DMS153 (cell line): Measurements from ENCODE around the gene CNPPD1.

ENCODE experiments used
- DNase-seq: peaks from one replicate; lab custom pipeline; 2025; lab: John Stamatoyannopoulos, UW

The CNPPD1 gene

DNA sequence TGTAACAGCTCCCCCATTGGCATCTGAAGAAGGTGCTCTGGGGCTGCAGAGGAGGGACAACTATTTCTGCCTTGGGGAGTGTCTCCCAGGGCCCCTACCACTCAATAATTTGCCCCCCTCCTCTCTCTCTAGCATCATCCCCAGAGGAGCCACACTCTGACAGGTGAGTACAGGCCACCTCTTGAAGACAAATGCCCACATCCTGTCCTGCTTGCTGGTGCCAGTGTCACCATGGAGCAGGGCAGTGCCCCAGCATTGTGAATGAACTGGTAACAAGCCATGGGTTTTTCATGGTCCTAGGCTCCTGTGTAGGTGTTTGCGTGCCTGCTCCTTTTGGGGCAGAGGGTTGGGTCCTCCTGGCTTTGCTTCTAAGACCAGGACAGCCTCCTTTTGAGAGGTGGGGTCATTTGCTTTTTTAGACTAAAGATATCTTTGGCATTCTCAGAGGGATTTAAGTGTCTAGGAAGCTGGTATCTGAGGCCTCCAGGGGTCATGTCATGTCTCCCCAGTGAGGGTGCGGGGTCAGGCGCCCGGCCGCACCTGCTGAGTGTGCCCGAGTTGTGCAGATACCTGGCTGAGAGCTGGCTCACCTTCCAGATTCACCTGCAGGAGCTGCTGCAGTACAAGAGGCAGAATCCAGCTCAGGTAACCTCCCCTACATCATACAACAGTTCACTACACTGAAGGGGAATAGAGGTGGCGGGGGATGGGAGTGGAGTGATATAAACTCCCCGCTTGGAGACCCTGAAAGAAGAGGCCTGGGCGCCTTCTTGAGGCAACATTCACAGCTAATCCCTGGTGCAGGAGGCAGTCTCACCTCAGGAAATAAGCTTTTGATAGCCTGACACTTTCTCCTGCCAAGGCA, 3.1 kb upstream of the CNPPD1 start:
- DNase-seq: no peak

GRCh38 chr2:219178377-219179175, 1.9 kb upstream of the CNPPD1 start:
- no peak for DNase-seq

GRCh38 chr2:219177552-219178376, 1.0 kb upstream of the CNPPD1 start, which contains the start of gene RETREG2:
Gene RETREG2, plus strand, starts transcription at chr2:219178275. Its CDS starts 78 bp downstream, at chr2:219178353.
- DNase-seq: peak; percentile 77

DNA sequence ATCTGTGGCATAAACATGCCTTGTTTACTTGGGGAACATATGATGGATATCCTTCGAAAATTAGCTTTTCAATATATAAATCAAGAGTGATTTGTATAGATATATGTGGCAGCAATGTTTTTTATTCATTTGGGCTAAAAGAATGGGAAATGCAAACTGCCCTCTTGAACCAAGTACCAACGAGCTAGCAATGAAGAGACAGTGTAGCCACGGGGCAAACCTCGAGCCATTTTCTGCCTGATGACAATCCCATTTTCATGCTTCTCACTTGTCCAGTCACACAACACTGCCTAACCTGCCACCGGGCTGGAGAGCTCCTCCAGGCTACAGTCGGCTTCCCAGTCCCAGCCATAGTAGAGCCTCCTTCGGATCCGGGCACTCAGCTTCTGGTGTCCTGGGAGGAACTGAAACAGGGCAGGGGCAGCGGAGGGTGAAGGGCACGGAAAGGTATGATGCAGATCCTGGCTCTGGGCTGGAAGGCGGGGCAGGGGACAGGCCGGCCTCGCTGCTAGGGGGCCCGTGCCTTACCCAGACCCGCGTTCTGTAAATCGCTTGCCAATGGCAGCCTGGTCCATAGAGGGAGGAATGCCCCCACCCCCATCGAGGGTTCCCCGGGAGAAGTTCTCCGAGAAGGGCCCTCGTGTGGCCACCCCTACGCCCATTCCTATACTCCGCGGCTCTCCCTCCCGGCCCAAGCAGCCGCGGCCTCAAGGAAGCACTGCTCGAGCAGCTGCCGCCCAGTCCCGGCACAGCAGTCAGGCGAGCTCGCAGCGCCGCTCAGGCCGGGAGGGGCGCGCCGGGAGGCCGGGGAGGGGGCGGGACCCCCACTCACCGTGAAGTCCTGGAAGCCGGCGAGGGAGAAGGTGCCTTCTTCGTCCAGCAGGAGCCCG, 552 bp downstream of the CNPPD1 start:
- no peak for DNase-seq

GRCh38 chr2:219175486-219175885, 1.2 kb downstream of the CNPPD1 start:
- DNase-seq: no peak

- DNase-seq: no peak
These were observed 1.9 kb downstream of the CNPPD1 start for GRCh38 chr2:219174801-219175200.

DNA sequence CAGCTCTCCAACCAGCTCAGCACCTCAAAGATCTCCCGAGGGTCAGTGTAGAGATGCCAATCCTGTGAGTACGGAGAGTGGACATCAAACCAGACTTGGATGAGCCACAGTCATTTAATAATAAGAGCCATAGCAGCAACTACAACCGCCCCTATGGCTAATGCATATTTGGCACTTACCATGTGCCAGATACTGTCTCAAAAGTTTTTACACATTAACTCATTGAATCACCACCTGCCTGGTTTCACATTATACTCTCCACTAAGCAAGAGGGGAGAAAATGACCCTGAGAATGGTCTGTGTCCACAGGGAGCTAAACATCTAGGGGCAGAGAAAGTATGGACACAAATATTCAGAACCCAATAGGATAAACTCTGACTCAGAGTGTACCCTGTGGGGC, 2.6 kb downstream of the CNPPD1 start:
- no peak for DNase-seq

- DNase-seq: no peak
These were observed 3.5 kb downstream of the CNPPD1 start for GRCh38 chr2:219173176-219173575.

DNA sequence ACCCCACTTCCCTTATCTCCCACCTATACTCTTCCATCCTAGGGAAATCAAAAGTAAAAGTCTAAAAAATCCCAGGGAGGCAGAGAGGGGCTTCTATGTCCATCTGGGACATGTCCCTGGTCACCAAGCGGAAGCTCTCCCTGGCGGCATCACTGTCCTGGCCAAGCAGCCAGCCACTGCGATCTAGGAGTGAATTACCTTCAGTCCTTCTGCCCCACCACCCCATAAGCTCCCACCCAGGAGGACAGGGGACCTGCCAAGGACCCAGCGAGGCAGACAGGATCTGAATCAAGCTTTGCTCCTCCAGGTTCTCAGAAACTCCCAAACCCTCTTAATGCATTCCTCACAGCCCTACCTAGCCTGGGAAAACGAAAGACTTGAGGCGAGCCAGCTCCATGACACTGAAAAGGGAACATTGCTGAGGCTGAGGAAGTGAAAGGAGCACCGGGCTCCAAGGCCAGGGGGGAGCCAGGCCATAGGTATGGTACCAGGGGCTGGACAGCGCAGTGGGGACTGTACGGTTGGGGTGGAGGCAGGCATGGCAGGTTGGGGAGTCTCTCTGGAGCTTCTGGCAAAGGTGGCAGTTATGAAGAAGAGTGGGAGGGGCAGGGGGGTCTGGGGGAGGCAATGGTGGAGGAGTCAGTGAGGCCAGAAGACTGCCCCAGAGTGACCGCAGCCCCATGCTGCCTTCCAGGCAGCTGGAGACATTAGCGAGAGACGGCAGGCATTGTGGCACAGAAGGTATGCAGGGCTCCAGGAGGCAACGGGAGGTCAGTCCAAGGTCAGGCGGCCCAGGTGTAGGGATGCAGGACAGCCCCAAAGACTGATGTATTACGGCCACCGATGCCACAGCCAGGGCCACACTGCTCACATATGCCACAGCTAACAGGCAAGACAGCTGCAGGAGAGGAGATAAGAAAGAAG, 4.2 kb downstream of the CNPPD1 start:
- DNase-seq: no peak

- peak; percentile 14 for DNase-seq
These were observed 5.5 kb downstream of the CNPPD1 start for GRCh38 chr2:219171231-219171651.

DNA sequence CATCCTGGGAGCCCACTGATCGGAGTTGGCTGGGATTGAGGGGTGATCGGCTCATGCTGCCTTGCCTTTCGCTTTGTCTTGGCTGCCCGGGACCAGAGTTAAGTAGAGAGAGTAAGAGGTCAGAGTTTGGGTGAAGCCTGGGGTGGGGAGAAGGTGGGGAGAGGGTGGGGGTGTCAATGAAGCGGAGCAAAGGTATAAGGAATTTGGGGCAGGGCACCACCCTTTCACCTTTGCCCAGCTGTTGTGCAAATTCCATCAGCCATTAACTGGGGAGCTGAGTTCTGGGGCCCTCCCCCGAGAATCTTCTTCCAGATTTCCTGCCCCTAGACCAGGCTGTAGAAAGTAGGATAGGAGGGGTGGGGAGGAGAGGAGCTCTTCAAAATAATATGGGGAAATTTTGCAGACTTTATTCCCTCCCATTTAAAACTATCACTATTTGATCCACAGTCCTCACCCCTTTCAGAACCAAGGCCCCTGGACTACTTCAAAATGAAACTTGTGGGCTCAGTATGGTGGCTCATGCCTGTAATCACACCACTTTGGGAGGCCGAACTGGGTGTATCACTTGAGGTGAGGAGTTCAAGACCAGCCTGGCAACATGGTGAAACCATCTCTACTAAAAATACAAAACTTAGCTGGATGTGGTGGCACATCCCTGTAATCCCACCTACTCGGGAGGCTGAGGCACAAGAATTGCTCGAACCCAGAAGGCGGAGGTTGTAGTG, 6.6 kb downstream of the CNPPD1 start, which contains the start of gene SLC23A3:
SLC23A3 (minus strand) TSS at position 100 of the 725 bp plus-strand sequence; CDS start at position 55, 45 bp downstream.
- DNase-seq: no peak

DNA sequence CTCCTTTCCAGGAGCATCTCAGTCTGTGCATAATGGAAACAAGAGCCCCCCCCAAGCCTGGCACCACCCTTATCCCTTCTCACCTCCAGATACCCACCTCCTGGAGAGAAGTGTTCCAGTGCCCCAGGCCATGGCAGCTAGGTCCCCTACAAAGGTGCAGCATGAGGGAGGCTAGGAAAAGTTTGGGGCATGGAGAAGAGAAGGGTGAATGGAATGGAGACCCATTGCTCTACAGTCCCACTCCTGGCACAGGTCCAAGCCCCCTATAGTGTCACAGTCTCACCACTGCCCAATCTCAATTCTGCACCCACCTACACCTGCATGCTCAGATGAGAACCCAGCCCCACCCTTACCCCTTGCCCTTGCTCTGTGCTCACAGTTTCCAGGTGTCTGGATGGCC, 7.8 kb downstream of the CNPPD1 start:
- DNase-seq: no peak

GRCh38 chr2:219168526-219168925, 8.2 kb downstream of the CNPPD1 start:
- DNase-seq: no peak

DNA sequence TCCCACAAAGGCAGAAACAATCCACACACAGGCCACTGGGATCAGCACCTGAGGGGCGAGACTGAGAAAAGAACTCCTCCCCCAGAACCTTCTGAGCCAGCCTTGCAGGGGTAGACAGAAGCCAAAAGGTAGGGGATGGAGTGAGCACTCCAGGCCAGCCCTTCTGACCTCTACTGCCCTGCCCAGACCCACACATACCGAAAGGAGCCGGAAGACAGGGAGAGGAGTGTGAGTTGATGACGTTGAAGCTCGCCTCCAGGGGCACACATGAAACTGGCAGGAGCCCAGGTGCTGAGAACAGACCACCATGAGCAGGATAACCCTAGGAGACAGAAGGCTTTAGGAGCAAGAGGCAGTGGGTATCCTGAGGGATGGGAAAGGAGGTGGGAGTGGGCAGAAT, 8.7 kb downstream of the CNPPD1 start:
- no peak for DNase-seq

GRCh38 chr2:219165058-219165911, 11.4 kb downstream of the CNPPD1 start:
- DNase-seq: no peak

GRCh38 chr2:219163156-219163555, 13.6 kb downstream of the CNPPD1 start:
- no peak for DNase-seq

- DNase-seq: no peak
These were observed 15.6 kb downstream of the CNPPD1 start for GRCh38 chr2:219161097-219161496.
